ENCODE measurements around the gene MECP2. TPM values are rescaled to one million over a fixed set of nuclear protein-coding genes. Genes with fewer than 3 reads are reported as not detected.

The MECP2 gene
- total RNA-seq, 1 donor from 2014 or later: 58.2 TPM

GRCh38 chrX:154033848-154034247 is 63.7 kb downstream of the MECP2 start:
- intact Hi-C loops (cut with micrococcal nuclease): no loop called here

DNA sequence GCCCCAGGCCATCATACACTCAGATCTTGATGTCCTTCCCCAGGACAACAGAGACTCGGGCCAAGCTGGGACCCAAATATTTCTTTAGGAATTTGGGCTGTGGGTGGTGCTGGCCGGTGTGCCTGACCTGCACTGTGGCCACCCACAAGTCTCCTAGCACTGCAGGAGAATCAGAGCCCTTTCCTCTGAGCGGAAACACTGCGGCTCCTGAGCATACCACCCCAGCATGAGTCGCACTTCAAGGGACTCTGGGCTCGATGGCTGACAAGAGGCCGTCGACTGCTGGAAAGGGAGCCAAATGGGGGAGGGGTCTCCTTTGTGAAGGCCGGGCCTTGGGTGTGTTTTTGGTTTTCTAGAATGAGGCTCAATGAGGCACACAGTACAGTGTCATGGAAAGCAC is 64.9 kb downstream of the MECP2 start:
- Mint-ChIP-seq H3K9me3 (no peaks in the 10 kb centered on the region), H3K36me3 (ENCODE audit: low read depth) (peaks cover 55% of the 10 kb centered on the region), H3K4me1 (ENCODE audit: low read depth) (peaks cover 10% of the 10 kb centered on the region), H3K27ac (no peak overlapping the region), H3K27me3 (ENCODE audit: low read depth) (no peaks in the 10 kb centered on the region), H3K4me3 (ENCODE audit: low read depth) (no peak overlapping the region)
- intact Hi-C loops (cut with micrococcal nuclease): no loop called here
- no peak for DNase-seq (ENCODE audit: low spot score)

More at GRCh38 chrX:154033848-154034247, 63.7 kb downstream of the MECP2 start:
- Mint-ChIP-seq H3K4me3 (ENCODE audit: low read depth) (no peak overlapping the region), H3K27me3 (ENCODE audit: low read depth) (no peaks in the 10 kb centered on the region), H3K4me1 (ENCODE audit: low read depth) (peaks cover 7% of the 10 kb centered on the region), H3K9me3 (no peaks in the 10 kb centered on the region), H3K36me3 (ENCODE audit: low read depth) (peaks cover 46% of the 10 kb centered on the region), H3K27ac (no peak overlapping the region)
- no peak for DNase-seq (ENCODE audit: low spot score)

- Mint-ChIP-seq H3K4me3 (ENCODE audit: low read depth) (no peak overlapping the region), H3K9me3 (no peaks in the 10 kb centered on the region), H3K4me1 (ENCODE audit: low read depth) (peaks cover 10% of the 10 kb centered on the region), H3K36me3 (ENCODE audit: low read depth) (peaks cover 57% of the 10 kb centered on the region), H3K27ac (no peak overlapping the region), H3K27me3 (ENCODE audit: low read depth) (no peaks in the 10 kb centered on the region)
- intact Hi-C loops (cut with micrococcal nuclease): no loop called here
- no peak for DNase-seq (ENCODE audit: low spot score)
Measured at GRCh38 chrX:154032160-154032559, 65.4 kb downstream of the MECP2 start.

DNA sequence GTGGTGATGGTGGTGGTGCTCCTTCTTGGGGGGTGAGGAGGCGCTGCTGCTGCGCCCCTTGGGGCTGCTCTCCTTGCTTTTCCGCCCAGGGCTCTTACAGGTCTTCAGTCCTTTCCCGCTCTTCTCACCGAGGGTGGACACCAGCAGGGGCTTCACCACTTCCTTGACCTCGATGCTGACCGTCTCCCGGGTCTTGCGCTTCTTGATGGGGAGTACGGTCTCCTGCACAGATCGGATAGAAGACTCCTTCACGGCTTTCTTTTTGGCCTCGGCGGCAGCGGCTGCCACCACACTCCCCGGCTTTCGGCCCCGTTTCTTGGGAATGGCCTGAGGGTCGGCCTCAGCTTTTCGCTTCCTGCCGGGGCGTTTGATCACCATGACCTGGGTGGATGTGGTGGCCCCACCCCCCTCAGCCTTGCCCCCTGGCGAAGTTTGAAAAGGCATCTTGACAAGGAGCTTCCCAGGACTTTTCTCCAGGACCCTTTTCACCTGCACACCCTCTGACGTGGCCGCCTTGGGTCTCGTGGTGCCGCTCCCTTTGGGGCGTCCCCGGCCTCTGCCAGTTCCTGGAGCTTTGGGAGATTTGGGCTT is 66.7 kb downstream of the MECP2 start:
- H3K36me3 Mint-ChIP-seq (ENCODE audit: low read depth): peaks cover 52% of the 10 kb centered on the region
- no peak overlapping the region for H3K27ac Mint-ChIP-seq
- H3K4me1 Mint-ChIP-seq (ENCODE audit: low read depth): peaks cover 6% of the 10 kb centered on the region
- DNase-seq (ENCODE audit: low spot score): no peak
- no peak overlapping the region for H3K4me3 Mint-ChIP-seq (ENCODE audit: low read depth)
- H3K9me3 Mint-ChIP-seq: no peaks in the 10 kb centered on the region
- intact Hi-C loops (cut with micrococcal nuclease): no loop called here
- H3K27me3 Mint-ChIP-seq (ENCODE audit: low read depth): no peaks in the 10 kb centered on the region

- DNase-seq (ENCODE audit: low spot score): no peak
- Mint-ChIP-seq H3K4me3 (ENCODE audit: low read depth) (no peak overlapping the region), H3K4me1 (ENCODE audit: low read depth) (peaks cover 6% of the 10 kb centered on the region), H3K36me3 (ENCODE audit: low read depth) (peaks cover 52% of the 10 kb centered on the region), H3K27ac (no peak overlapping the region), H3K27me3 (ENCODE audit: low read depth) (no peaks in the 10 kb centered on the region), H3K9me3 (no peaks in the 10 kb centered on the region)
- intact Hi-C loops (cut with micrococcal nuclease): no loop called here
Measured at GRCh38 chrX:154030266-154030665, 67.3 kb downstream of the MECP2 start.

DNA sequence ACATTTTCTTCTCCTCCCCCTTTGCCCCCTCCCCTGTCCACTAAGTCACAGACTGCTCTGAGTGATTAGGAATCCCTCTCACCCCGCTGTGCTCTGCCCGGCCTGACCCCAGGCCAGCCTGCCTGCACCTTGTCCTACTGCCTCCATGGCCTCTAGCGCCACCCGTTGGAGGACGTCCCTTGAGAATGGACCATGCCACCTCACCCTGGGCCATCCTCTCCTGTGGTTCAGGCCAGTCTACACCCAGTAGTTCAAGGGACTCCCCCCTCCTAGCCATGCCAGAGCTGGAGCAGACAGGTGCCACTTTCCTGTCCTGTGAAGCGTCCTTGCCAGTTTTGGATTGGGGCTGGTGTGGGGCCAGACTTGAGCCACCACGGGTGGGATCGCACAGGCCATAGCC is 68.1 kb downstream of the MECP2 start:
- H3K27me3 Mint-ChIP-seq (ENCODE audit: low read depth): no peaks in the 10 kb centered on the region
- DNase-seq (ENCODE audit: low spot score): no peak
- H3K4me1 Mint-ChIP-seq (ENCODE audit: low read depth): peaks cover 4% of the 10 kb centered on the region
- H3K4me3 Mint-ChIP-seq (ENCODE audit: low read depth): no peak overlapping the region
- H3K27ac Mint-ChIP-seq: no peak overlapping the region
- H3K9me3 Mint-ChIP-seq: no peaks in the 10 kb centered on the region
- H3K36me3 Mint-ChIP-seq (ENCODE audit: low read depth): peaks cover 47% of the 10 kb centered on the region
- intact Hi-C loops (cut with micrococcal nuclease): no loop called here

DNA sequence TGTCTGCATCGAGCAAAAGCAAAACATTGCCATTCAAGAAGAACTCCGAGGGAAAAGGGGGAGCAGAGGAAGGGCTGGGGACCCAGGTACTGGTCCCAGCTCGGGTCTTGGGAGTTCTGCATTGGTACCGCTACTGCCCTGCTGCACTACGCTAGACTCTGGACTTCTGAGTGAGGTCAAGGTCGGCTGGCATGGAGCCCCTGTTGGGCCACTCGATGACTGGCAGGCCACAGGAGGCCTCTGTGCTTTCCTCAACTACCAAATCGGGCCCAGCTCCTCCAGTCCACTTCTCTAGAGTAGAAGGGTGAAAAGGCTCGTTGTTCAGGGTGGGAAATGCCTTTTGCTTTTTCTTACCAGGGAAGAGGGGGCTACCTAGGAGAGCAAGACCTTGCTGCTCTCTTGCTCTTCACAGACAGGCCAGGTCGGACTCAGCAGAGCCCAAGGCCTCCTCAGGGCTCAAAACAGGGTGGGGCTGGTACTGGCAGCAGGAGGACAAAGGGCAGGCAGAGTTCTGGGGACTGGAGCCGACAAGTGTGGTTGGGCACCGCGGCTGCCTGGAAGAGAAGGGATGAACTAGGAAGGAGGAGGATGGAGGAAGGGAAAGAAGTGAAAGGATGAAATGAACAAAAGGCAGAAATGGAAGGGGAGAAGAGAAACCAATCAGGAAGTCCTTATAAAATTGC is 68.9 kb downstream of the MECP2 start:
- Mint-ChIP-seq H3K27me3 (ENCODE audit: low read depth) (no peaks in the 10 kb centered on the region), H3K4me3 (ENCODE audit: low read depth) (no peak overlapping the region), H3K9me3 (no peaks in the 10 kb centered on the region), H3K4me1 (ENCODE audit: low read depth) (peaks cover 4% of the 10 kb centered on the region), H3K27ac (peak overlapping the region; percentile 33), H3K36me3 (ENCODE audit: low read depth) (peaks cover 46% of the 10 kb centered on the region)
- intact Hi-C loops (cut with micrococcal nuclease): no loop called here
- no peak for DNase-seq (ENCODE audit: low spot score)

- Mint-ChIP-seq H3K27ac (no peak overlapping the region), H3K36me3 (ENCODE audit: low read depth) (peaks cover 43% of the 10 kb centered on the region), H3K9me3 (no peaks in the 10 kb centered on the region), H3K27me3 (ENCODE audit: low read depth) (no peaks in the 10 kb centered on the region), H3K4me1 (ENCODE audit: low read depth) (peaks cover 4% of the 10 kb centered on the region), H3K4me3 (ENCODE audit: low read depth) (no peak overlapping the region)
- intact Hi-C loops (cut with micrococcal nuclease): no loop called here
- DNase-seq (ENCODE audit: low spot score): no peak
Measured at GRCh38 chrX:154027986-154028385, 69.5 kb downstream of the MECP2 start.

- no peak overlapping the region for H3K4me3 Mint-ChIP-seq (ENCODE audit: low read depth)
- H3K4me1 Mint-ChIP-seq (ENCODE audit: low read depth): peaks cover 4% of the 10 kb centered on the region
- H3K9me3 Mint-ChIP-seq: no peaks in the 10 kb centered on the region
- intact Hi-C loops (cut with micrococcal nuclease): no loop called here
- no peak overlapping the region for H3K27ac Mint-ChIP-seq
- no peaks in the 10 kb centered on the region for H3K27me3 Mint-ChIP-seq (ENCODE audit: low read depth)
- peaks cover 38% of the 10 kb centered on the region for H3K36me3 Mint-ChIP-seq (ENCODE audit: low read depth)
- no peak for DNase-seq (ENCODE audit: low spot score)
Measured at GRCh38 chrX:154027022-154027402, 70.5 kb downstream of the MECP2 start.

- Mint-ChIP-seq H3K27me3 (ENCODE audit: low read depth) (no peaks in the 10 kb centered on the region), H3K4me1 (ENCODE audit: low read depth) (peaks cover 6% of the 10 kb centered on the region), H3K4me3 (ENCODE audit: low read depth) (no peak overlapping the region), H3K9me3 (no peaks in the 10 kb centered on the region), H3K27ac (no peak overlapping the region), H3K36me3 (ENCODE audit: low read depth) (peaks cover 33% of the 10 kb centered on the region)
- intact Hi-C loops (cut with micrococcal nuclease): no loop called here
- no peak for DNase-seq (ENCODE audit: low spot score)
Measured at GRCh38 chrX:154026136-154027021, 71.1 kb downstream of the MECP2 start.

DNA sequence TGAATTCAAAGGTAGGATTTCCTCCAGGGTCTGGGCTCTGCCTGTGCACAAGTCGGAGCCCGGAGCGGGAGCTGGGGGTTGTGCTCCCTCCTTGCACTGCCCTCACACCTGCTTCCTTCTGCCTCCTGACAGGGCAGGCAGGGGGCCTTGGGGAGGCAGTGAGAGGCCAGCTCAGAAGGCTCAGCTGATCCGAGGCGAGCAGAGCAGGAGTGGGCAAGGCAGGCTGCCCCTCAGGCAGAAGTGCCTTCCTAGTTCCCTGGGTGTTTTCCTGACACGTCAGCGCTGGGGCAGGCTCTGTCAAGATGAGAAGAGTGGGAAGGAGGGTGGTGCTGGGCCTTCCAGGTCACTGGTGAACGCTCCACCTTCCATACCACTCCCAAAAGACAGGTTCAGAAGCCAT is 72.3 kb downstream of the MECP2 start:
- no peak overlapping the region for H3K27ac Mint-ChIP-seq
- H3K36me3 Mint-ChIP-seq (ENCODE audit: low read depth): peaks cover 24% of the 10 kb centered on the region
- intact Hi-C loops (cut with micrococcal nuclease): no loop called here
- no peaks in the 10 kb centered on the region for H3K27me3 Mint-ChIP-seq (ENCODE audit: low read depth)
- no peak for DNase-seq (ENCODE audit: low spot score)
- H3K9me3 Mint-ChIP-seq: no peaks in the 10 kb centered on the region
- peaks cover 12% of the 10 kb centered on the region for H3K4me1 Mint-ChIP-seq (ENCODE audit: low read depth)
- H3K4me3 Mint-ChIP-seq (ENCODE audit: low read depth): no peak overlapping the region

DNA sequence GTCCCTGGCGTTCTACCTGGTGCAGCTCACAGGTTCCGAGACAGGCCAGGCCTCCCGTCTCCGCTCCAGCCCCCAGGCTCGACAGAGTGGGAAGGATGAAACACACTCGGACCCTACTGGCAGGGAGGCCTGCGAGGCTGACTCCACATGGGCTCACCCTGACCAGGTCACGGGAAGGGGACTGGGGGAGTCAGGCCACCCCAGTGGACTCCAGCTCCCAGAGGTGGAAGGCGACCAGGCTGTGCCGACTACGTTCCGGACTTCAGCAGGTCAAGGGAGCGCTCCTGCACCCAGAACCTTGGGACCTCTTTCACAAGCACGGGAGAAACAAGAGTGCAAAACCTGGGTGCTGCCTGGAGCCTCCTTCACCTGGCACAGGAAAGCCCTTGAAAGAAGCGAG is 73.2 kb downstream of the MECP2 start:
- DNase-seq (ENCODE audit: low spot score): no peak
- Mint-ChIP-seq H3K9me3 (no peaks in the 10 kb centered on the region), H3K27ac (no peak overlapping the region), H3K27me3 (ENCODE audit: low read depth) (no peaks in the 10 kb centered on the region), H3K4me1 (ENCODE audit: low read depth) (peaks cover 12% of the 10 kb centered on the region), H3K36me3 (ENCODE audit: low read depth) (peaks cover 18% of the 10 kb centered on the region), H3K4me3 (ENCODE audit: low read depth) (no peak overlapping the region)
- intact Hi-C loops (cut with micrococcal nuclease): loop anchor here (5.0 kb wide), 1 partner anchor 52 kb away; the partner anchor contains the start of genes HCFC1 and TMEM187
